H1 (cell line): ENCODE results near the gene ARID5B. TPM values are rescaled to one million over a fixed set of nuclear protein-coding genes. Genes with fewer than 3 reads are reported as not detected.

Experiments
- CTCF ChIA-PET: fragments of 300-600 bp; sonication (Branson Sonifier 250); formaldehyde crosslinking; loops from one replicate; lab custom pipeline; 2021; ENCODE audit not compliant: partially characterized antibody; lab: Charles Lee
- POLR2A ChIA-PET: fragments of 300-600 bp; sonication (Branson Sonifier 250); formaldehyde crosslinking; loops from one replicate; lab custom pipeline; 2021; ENCODE audit warnings: inconsistent platforms; ENCODE audit not compliant: partially characterized antibody; lab: Charles Lee
- DNase-seq, 2 experiments: peaks; one replicate each; pipeline versions ENCODE4 v3.0.0 to v3.0.0-alpha.2; 2010 to 2022; ENCODE audit warnings: low spot score in 2 of 2, low read depth in 1 of 2, mixed read lengths in 1 of 2
- FAIRE-seq: peaks from 2 replicates; lab custom pipeline; 2011; peaks lifted over from hg19 to GRCh38; lab: Jason Lieb, UNC
- H2AFZ ChIP-seq: 2 replicates; pipeline ENCODE4 v1.8.1; 2012; ENCODE audit warnings: low read length, inconsistent platforms
- H2AK5ac ChIP-seq: 2 replicates; pipeline ENCODE4 v1.6.1; 2013; ENCODE audit warnings: low read depth, low read length
- H2BK120ac ChIP-seq: replicated peaks from 2 replicates; pipeline ENCODE3; 2013; ENCODE audit warnings: low read depth, low read length, inconsistent platforms
- H2BK12ac ChIP-seq: 2 replicates; pipeline ENCODE4 v1.6.1; 2013; ENCODE audit warnings: low read depth, low read length
- H2BK15ac ChIP-seq: 2 replicates; pipeline ENCODE4 v1.6.1; 2013; ENCODE audit warnings: low read length
- H2BK20ac ChIP-seq: 2 replicates; pipeline ENCODE4 v1.6.1; 2013; ENCODE audit warnings: low read length
- H2BK5ac ChIP-seq: 2 replicates; pipeline ENCODE4 v1.6.1; 2013; ENCODE audit warnings: low read depth, low read length
- H3K14ac ChIP-seq: 2 replicates; pipeline ENCODE4 v1.6.1; 2013; ENCODE audit warnings: inconsistent platforms; ENCODE audit not compliant: insufficient read length
- H3K18ac ChIP-seq: 2 replicates; pipeline ENCODE4 v1.6.1; 2013; ENCODE audit warnings: low read length; ENCODE audit errors: extremely low read depth
- H3K23ac ChIP-seq: 2 replicates; pipeline ENCODE4 v1.6.1; 2013; ENCODE audit warnings: inconsistent platforms; ENCODE audit not compliant: insufficient read length
- H3K23me2 ChIP-seq: 2 replicates; pipeline ENCODE4 v1.6.1; 2013; ENCODE audit warnings: low read depth, low read length
- H3K27ac ChIP-seq: 2 replicates; pipeline ENCODE4 v1.6.1; 2011; ENCODE audit warnings: low read depth, low read length, inconsistent platforms
- H3K27me3 ChIP-seq, 4 experiments: replicated peaks in 1 of 4; 1 replicate in 1 of 4; 2 replicates in 3 of 4; pipeline versions ENCODE4 v1.6.1 to v1.8.1; 2011 to 2013; ENCODE audit warnings: low read length in 3 of 4, mild to moderate bottlenecking in 3 of 4, inconsistent platforms in 2 of 4, mixed read lengths in 2 of 4, moderate library complexity in 1 of 4; ENCODE audit not compliant: control insufficient read depth in 3 of 4, insufficient read depth in 3 of 4; ENCODE audit errors: extremely low read depth in 1 of 4
- H3K36me3 ChIP-seq, 4 experiments: 2 replicates each; pipeline versions ENCODE4 v1.6.1 to v1.8.1; 2011 to 2013; ENCODE audit warnings: mild to moderate bottlenecking in 4 of 4, low read length in 3 of 4, moderate library complexity in 2 of 4, control low read depth in 1 of 4, inconsistent platforms in 1 of 4; ENCODE audit not compliant: insufficient read depth in 4 of 4, control insufficient read depth in 2 of 4
- H3K4ac ChIP-seq: replicated peaks from 2 replicates; pipeline ENCODE3; 2013; ENCODE audit warnings: low read length, low read depth, mixed read lengths, inconsistent platforms; ENCODE audit not compliant: insufficient read length
- H3K4me1 ChIP-seq, 4 experiments: replicated peaks in 1 of 4; 1 replicate in 1 of 4; 2 replicates in 3 of 4; pipeline versions ENCODE4 v1.6.1 to v1.8.1; 2011 to 2013; ENCODE audit warnings: low read length in 3 of 4, inconsistent platforms in 2 of 4, mixed read lengths in 1 of 4; ENCODE audit not compliant: insufficient read depth in 4 of 4, control insufficient read depth in 3 of 4
- H3K4me2 ChIP-seq, 2 experiments: 2 replicates each; pipeline versions ENCODE4 v1.6.1 to v1.8.1; 2011 to 2013; ENCODE audit warnings: low read depth in 2 of 2, low read length in 2 of 2, control low read depth in 1 of 2, inconsistent platforms in 1 of 2, mild to moderate bottlenecking in 1 of 2; ENCODE audit not compliant: insufficient read depth in 1 of 2
- H3K4me3 ChIP-seq, 4 experiments: fragments of 200-600, 300-600 bp in 1 of 4; sonication (generic), shearing (Covaris generic), sonication (Bioruptor Twin) in 1 of 4; 2 replicates each; pipeline versions ENCODE4 v1.5.1 to v1.8.1; 2011 to 2016; ENCODE audit warnings: low read length in 4 of 4, low read depth in 3 of 4, control low read depth in 2 of 4, inconsistent platforms in 2 of 4, mild to moderate bottlenecking in 2 of 4, mixed read lengths in 1 of 4, moderate library complexity in 1 of 4; ENCODE audit not compliant: insufficient read depth in 2 of 4; ENCODE audit errors: extremely low read depth in 1 of 4
- H3K56ac ChIP-seq: replicated peaks from 2 replicates; pipeline ENCODE3; 2013; ENCODE audit warnings: low read depth, mild to moderate bottlenecking, mixed read lengths, low read length, inconsistent platforms; ENCODE audit not compliant: insufficient read length
- H3K79me1 ChIP-seq: 2 replicates; pipeline ENCODE4 v1.6.1; 2013; ENCODE audit warnings: low read depth, low read length, control low read depth
- H3K79me2 ChIP-seq, 2 experiments: 2 replicates each; pipeline versions ENCODE4 v1.6.1 to v1.8.1; 2012 to 2013; ENCODE audit warnings: low read length in 2 of 2, mild to moderate bottlenecking in 2 of 2, inconsistent platforms in 1 of 2; ENCODE audit not compliant: insufficient read depth in 2 of 2, control insufficient read depth in 1 of 2
- H3K9ac ChIP-seq, 4 experiments: replicated peaks in 1 of 4; 1 replicate in 1 of 4; 2 replicates in 3 of 4; pipeline versions ENCODE4 v1.6.1 to v1.8.1; 2011 to 2013; ENCODE audit warnings: low read depth in 3 of 4, low read length in 3 of 4, control low read depth in 2 of 4, mild to moderate bottlenecking in 2 of 4, moderate library complexity in 2 of 4, inconsistent platforms in 1 of 4; ENCODE audit errors: extremely low read depth in 1 of 4
- H3K9me3 ChIP-seq, 2 experiments: 2 replicates each; pipeline versions ENCODE4 v1.6.1 to v1.8.1; 2012 to 2013; ENCODE audit warnings: mild to moderate bottlenecking in 2 of 2, moderate library complexity in 2 of 2, control low read depth in 1 of 2, inconsistent platforms in 1 of 2, low read depth in 1 of 2, low read length in 1 of 2, mixed read lengths in 1 of 2; ENCODE audit not compliant: insufficient read depth in 2 of 2
- H4K20me1 ChIP-seq, 2 experiments: replicated peaks in 1 of 2; 2 replicates each; pipeline versions ENCODE3 to v1.8.1; 2011 to 2013; ENCODE audit warnings: inconsistent platforms in 2 of 2, low read length in 2 of 2, mild to moderate bottlenecking in 1 of 2; ENCODE audit not compliant: insufficient read depth in 2 of 2, control insufficient read depth in 1 of 2
- H4K5ac ChIP-seq: 2 replicates; pipeline ENCODE4 v1.6.1; 2013; ENCODE audit warnings: low read length, low read depth, mixed read lengths, inconsistent platforms; ENCODE audit not compliant: insufficient read length
- H4K8ac ChIP-seq: 2 replicates; pipeline ENCODE4 v1.8.0; 2013; ENCODE audit warnings: mild to moderate bottlenecking, moderate library complexity, low read length, inconsistent platforms; ENCODE audit not compliant: insufficient read depth; ENCODE audit errors: extremely low read depth
- H4K91ac ChIP-seq: replicated peaks from 2 replicates; pipeline ENCODE3; 2013; ENCODE audit warnings: low read length, mixed read lengths, inconsistent platforms; ENCODE audit not compliant: insufficient read length
- ASH2L ChIP-seq: fragments of 200-600, 300-600 bp; sonication (generic); IDR thresholded peaks from one replicate; pipeline ENCODE4 v1.7.1; 2017; ENCODE audit warnings: low read length
- BACH1 ChIP-seq: IDR thresholded peaks from 2 replicates; pipeline ENCODE4 v1.6.1; 2012; ENCODE audit warnings: low read length, improper control_type of control experiment
- CBX8 ChIP-seq: fragments of 300-800, 300-1000 bp; sonication (generic); IDR thresholded peaks from 2 replicates; pipeline ENCODE4 v1.7.1; 2016; ENCODE audit warnings: low read depth, low read length, borderline replicate concordance
- CHD1 ChIP-seq: IDR thresholded peaks from 2 replicates; pipeline ENCODE4 v1.6.1; 2012; ENCODE audit warnings: low read depth, low read length, improper control_type of control experiment
- CREB1 ChIP-seq: IDR thresholded peaks from 2 replicates; pipeline ENCODE4 v1.6.1; 2012; ENCODE audit warnings: inconsistent platforms
- JUN ChIP-seq: IDR thresholded peaks from 2 replicates; pipeline ENCODE4 v1.6.1; 2011; ENCODE audit warnings: low read depth, mild to moderate bottlenecking, improper control_type of control experiment, low read length
- KDM5A ChIP-seq: fragments of 200-600 bp; IDR thresholded peaks from 2 replicates; pipeline ENCODE4 v1.7.1; 2012; ENCODE audit warnings: mild to moderate bottlenecking, low read length, inconsistent platforms, mixed read lengths
- PHF8 ChIP-seq: fragments of 200-600 bp; sonication (generic); conservative IDR thresholded peaks from 2 replicates; pipeline ENCODE4 v1.7.1; 2012; ENCODE audit warnings: low read depth, mild to moderate bottlenecking, inconsistent platforms, low read length, moderate library complexity
- POLR2AphosphoS5 ChIP-seq: IDR thresholded peaks from 2 replicates; pipeline ENCODE4 v1.6.1; 2011; ENCODE audit warnings: low read depth, low read length
- RAD21 ChIP-seq, 2 experiments: IDR thresholded peaks in 1 of 2; conservative IDR thresholded peaks in 1 of 2; 2 replicates each; pipeline ENCODE4 v1.6.1; 2011; ENCODE audit warnings: low read depth in 2 of 2, low read length in 2 of 2, improper control_type of control experiment in 1 of 2, inconsistent platforms in 1 of 2, mild to moderate bottlenecking in 1 of 2, moderate library complexity in 1 of 2
- SP2 ChIP-seq: IDR thresholded peaks from 2 replicates; pipeline ENCODE4 v1.6.1; 2012; ENCODE audit warnings: mild to moderate bottlenecking, low read length, inconsistent platforms
- TBP ChIP-seq: IDR thresholded peaks from 2 replicates; pipeline ENCODE4 v1.6.1; 2011; ENCODE audit warnings: low read depth, low read length, improper control_type of control experiment
- WGBS, 2 experiments: shearing (Covaris generic) in 1 of 2; methylation state at CpG; one replicate each; pipeline versions ENCODE4 v1.1.6 to v1.1.7; 2013 to 2015; ENCODE audit warnings: low lambda C conversion rate in 2 of 2, mixed read lengths in 2 of 2, inconsistent platforms in 1 of 2, low coverage in 1 of 2, missing lambda C conversion rate in 1 of 2; ENCODE audit not compliant: insufficient replicate concordance in 2 of 2, insufficient coverage in 1 of 2, insufficient read length in 1 of 2; ENCODE audit errors: extremely low coverage in 1 of 2, missing lambda C conversion rate in 1 of 2; 5-methylcytosine and 5-hydroxymethylcytosine counted together
- polyA plus RNA-seq, 7 experiments: library from polyadenylated mRNA; depleted of rRNA in 3 of 7; stranded (reverse) in 5 of 7; unstranded in 2 of 7; fragments of >200 nt in 5 of 7; fragments of 200-250 nt in 2 of 7; gene quantifications; 1 replicate in 5 of 7; 2 replicates in 1 of 7; 4 replicates in 1 of 7; pipeline versions ENCODE4 v1.2.1 to v1.2.3, GENCODE V29; 2011 to 2013; ENCODE audit warnings: missing spikeins in 2 of 7, mixed read lengths in 2 of 7
- total RNA-seq: library from RNA; stranded (reverse); fragmentation: NEBNext Ultra II Directional; extraction: Animal tissue kit (Norgen Biotek cat#: 25700); gene quantifications from 2 replicates; pipeline ENCODE4 v1.2.1, GENCODE V29; 2021

The ARID5B gene
- total and polyA plus RNA-seq, 2 of the 8 experiments (the other 6 are each of a cell fraction or from before 2014, with no cell fraction given) = 0.21 to 1.1 TPM

DNA sequence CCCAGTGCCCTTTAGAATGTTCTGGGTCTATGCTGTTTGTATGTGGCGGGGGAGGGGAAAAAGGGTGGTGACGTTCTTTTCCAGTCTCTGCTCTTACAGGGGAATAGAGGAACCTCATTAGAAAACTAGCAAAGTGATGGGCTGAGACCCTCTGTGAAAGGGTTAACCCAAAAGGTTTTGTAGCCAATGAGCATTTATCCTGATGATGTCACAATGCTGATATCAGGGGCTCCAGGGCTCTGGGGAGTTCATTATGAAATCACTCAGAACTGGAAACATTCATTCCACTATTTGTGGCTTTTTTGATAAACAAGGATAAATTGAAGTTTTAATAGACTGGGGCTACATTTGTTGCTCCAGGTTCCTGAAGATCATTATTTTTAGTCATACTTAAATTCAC lies 71.7 kb downstream of the ARID5B start:
- Histone ChIP-seq H2BK20ac (no peak overlapping the region), H2BK5ac (no peak overlapping the region), H3K18ac (no peak overlapping the region), H3K4ac (no peak overlapping the region), H2BK15ac (no peak overlapping the region), H4K20me1 (no peaks in the 10 kb centered on the region), H4K8ac (no peak overlapping the region), H3K27me3 (no peaks in the 10 kb centered on the region), H4K91ac (no peak overlapping the region), H2AK5ac (no peak overlapping the region), H3K9ac (peak overlapping the region in 1 of 4 experiments; percentile 34; a peak in 1 of 7 replicates), H3K79me1 (no peaks in the 10 kb centered on the region), H3K56ac (no peak overlapping the region), H3K4me2 (no peak overlapping the region), H3K9me3 (no peaks in the 10 kb centered on the region), H3K4me3 (no peak overlapping the region), H3K23me2 (no peaks in the 10 kb centered on the region), H3K14ac (no peak overlapping the region), H3K79me2 (no peaks in the 10 kb centered on the region), H3K23ac (no peak overlapping the region), H2BK12ac (no peak overlapping the region), H3K27ac (no peak overlapping the region), H3K36me3 (no peaks in the 10 kb centered on the region), H3K4me1 (no peaks in the 10 kb centered on the region), H2BK120ac (no peak overlapping the region), H4K5ac (no peak overlapping the region), H2AFZ (no peak overlapping the region)
- POLR2A ChIA-PET = interaction anchor here (0.8 kb wide), 1 partner anchor 13 kb away, joined by 3 read pairs; no protein-coding TSS in a partner anchor
- DNase-seq = no peak
- TF ChIP-seq CBX8 = no peak
- TF ChIP-seq KDM5A = no peak
- no peak for TF ChIP-seq POLR2AphosphoS5
- no peak for TF ChIP-seq CREB1
- TF ChIP-seq SP2 = no peak
- no peak for TF ChIP-seq ASH2L
- TF ChIP-seq TBP = no peak
- no peak for TF ChIP-seq JUN
- no peak for TF ChIP-seq PHF8
- no peak for TF ChIP-seq BACH1
- TF ChIP-seq CHD1 = no peak
- no peak for TF ChIP-seq RAD21 (IDR thresholded peaks at IDR 0.05 in 1 of 2, conservative IDR thresholded peaks at IDR 0.05 in 1 of 2; ENCODE audit: low read depth in 2 of 2, low read length in 2 of 2)
- CTCF ChIA-PET = no interaction called here
- no peak for FAIRE-seq
- 96% methylated on average over 2 of the region's 2 CpGs; no CpG with 5 or more reads in 1 of the 2 experiments for WGBS, 2 experiments
